ENCODE data around the gene SPON2.

SPON2 gene

GRCh38 chr4:1208266-1208961, 36.0 kb upstream of the SPON2 start:
- peak; percentile 59 to 70 for DNase-seq

- no peak for DNase-seq
Measured at GRCh38 chr4:1207603-1208265, 35.4 kb upstream of the SPON2 start.

- DNase-seq = no peak
Measured at GRCh38 chr4:1207157-1207470, 34.7 kb upstream of the SPON2 start.

GRCh38 chr4:1206299-1207156, 34.1 kb upstream of the SPON2 start:
- no peak for DNase-seq

- DNase-seq = no peak
Measured at GRCh38 chr4:1205586-1206298, 33.4 kb upstream of the SPON2 start.

GRCh38 chr4:1204828-1205585, 32.6 kb upstream of the SPON2 start:
- DNase-seq = no peak

- no peak for DNase-seq
Measured at GRCh38 chr4:1204286-1204827, 32.0 kb upstream of the SPON2 start.

GRCh38 chr4:1203026-1203616, 30.7 kb upstream of the SPON2 start:
- no peak for DNase-seq

GRCh38 chr4:1202526-1203011, 30.2 kb upstream of the SPON2 start:
- DNase-seq = no peak

- peak; percentile 81 for DNase-seq
Measured at GRCh38 chr4:1201851-1202525, 29.6 kb upstream of the SPON2 start.

GRCh38 chr4:1200425-1201035, 28.1 kb upstream of the SPON2 start:
- DNase-seq = peak; percentile 2 to 5

- no peak for DNase-seq
Measured at GRCh38 chr4:1199556-1200331, 27.4 kb upstream of the SPON2 start.

GRCh38 chr4:1198098-1198844, 25.9 kb upstream of the SPON2 start:
- DNase-seq = no peak

- no peak for DNase-seq
Measured at GRCh38 chr4:1196421-1197183, 24.2 kb upstream of the SPON2 start.

GRCh38 chr4:1195891-1196401, 23.6 kb upstream of the SPON2 start:
- DNase-seq = no peak

- no peak for DNase-seq
Measured at GRCh38 chr4:1195109-1195671, 22.8 kb upstream of the SPON2 start.
